Stimulated activated CD4-positive, alpha-beta T cell treated with anti-CD3 and anti-CD28 coated beads, Interleukin-12 subunit alpha, Interleukin-12 subunit beta, amount 100 ng/mL, for 48 hours (primary cell): Measurements from ENCODE around the gene CXCL9.
"Not testable (repeated sequence)": the region's sequence is repeated elsewhere in the genome, so short reads cannot be mapped to it uniquely, and the experiment has no call there.

ENCODE experiments used
- DNase-seq, 3 donors: peaks; one replicate each; pipeline ENCODE4 v3.0.0-alpha.2; 2020; ENCODE audit warnings: low read depth in 2 of 3, low spot score in 1 of 3

Gene CXCL9

DNA sequence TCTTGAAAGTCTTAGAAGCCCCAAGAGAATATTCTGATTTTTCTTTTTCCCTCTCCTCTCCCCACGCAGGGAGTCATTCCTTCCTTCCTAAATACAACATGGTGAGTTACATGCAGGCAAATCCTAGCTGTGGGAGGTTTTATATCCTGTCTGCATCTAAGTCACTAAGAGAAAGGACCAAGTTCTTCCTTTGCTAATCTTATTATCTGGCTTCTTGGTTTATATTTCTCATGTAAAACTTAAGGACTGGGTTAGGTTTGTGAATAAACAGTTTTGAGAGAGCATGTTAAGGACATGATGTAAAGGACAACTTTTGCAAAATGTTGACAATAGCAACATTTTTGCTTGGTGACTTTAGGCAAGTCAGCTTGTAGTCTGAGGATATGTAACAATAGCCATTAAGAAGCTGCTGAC lies 5.1 kb upstream of the CXCL9 start:
- no peak for DNase-seq

DNA sequence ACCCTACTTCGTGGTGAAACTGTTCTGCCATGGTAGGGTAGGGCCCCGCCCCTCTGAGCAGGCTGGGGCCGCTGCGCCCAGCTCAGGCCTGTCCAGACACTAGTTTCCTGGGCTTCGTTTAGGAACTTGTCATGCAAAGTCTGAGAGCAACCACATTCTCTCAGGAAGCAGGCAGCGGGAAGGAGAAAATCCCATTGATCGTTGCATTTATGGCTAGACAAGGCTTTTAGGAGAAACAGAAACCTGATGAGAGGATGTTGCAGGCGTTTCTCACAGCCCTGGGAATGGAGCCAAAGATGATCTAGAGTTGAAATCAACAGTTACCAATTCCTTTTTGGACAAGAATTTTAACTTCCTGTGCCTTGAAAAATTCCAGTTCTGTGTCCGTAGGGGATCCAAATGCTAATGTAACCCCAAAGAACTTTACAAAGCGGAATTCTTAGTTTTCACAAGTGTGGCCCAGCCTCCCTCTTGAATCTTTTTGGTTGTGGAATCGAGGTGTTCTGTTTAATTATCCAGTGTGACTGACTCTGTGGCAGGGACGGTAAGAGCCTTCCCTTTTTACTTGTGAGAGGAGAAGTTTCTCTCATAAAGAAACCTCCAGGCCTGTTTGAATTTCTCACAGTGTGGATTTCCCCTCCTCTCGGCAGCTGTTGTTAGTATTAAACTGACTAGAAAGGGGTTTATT lies 4.5 kb upstream of the CXCL9 start:
- no peak for DNase-seq

GRCh38 chr4:76011018-76011670 lies 3.8 kb upstream of the CXCL9 start:
- no peak for DNase-seq

DNA sequence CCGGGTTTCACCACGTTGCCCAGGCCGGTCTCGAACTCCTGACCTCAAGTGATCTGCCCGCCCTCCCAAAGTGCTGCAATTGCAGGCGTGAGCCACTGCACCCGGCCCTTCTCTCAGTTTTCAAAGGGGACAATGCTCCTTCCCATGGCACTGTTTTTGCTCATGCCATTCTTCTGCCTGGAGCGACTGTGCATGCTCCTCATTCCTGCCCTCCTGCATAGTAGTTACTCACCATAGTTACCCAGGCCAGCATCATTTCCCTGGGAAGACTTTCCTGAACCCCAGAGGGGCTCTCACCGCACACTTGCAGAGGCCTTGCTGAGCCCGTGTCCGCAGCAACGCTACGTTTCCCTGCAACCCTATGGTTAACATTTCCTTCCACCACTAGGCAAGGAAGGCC lies 3.3 kb upstream of the CXCL9 start:
- DNase-seq = no peak

GRCh38 chr4:76009311-76009710 lies 2.0 kb upstream of the CXCL9 start:
- DNase-seq = no peak

GRCh38 chr4:76003620-76004019 lies 3.7 kb downstream of the CXCL9 start:
- DNase-seq = no peak

DNA sequence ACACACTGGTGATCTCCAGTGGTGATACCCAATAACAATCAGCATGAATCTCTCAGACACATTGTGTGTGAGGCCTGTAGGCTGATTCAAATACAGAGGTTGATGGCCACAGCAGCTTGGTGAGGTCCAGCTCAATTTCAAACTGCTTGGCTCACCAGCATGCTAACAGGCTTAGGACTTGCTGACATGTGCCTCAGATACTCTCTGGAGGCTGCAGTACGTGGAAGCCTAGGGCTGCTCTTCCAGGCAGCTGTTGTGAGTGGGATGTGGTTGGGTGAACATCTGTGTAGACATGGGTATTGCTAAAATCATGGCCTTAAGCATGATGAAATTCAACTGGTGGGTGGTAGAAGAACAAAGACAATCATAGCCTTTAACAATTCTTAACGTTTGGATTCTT lies 4.3 kb downstream of the CXCL9 start:
- DNase-seq = no peak

DNA sequence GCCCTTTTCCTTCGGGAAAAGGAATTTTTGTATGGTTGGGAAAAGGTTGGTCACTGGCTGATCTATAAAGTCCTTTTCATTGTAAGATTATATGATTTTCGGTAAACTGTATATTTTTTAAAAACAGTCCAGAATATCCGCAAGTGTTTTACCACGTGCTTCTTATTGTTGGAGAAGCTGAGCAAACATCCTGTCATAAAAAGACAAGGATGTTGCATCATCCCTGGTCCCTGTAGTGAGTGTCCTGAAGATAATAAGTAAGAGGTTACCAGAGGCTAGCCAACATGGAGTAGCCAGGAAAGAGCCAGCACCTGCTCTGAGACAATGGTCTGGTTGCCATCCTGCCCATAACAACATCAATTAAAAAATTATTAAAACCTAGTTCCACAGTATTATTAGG lies 5.1 kb downstream of the CXCL9 start:
- DNase-seq = no peak

DNA sequence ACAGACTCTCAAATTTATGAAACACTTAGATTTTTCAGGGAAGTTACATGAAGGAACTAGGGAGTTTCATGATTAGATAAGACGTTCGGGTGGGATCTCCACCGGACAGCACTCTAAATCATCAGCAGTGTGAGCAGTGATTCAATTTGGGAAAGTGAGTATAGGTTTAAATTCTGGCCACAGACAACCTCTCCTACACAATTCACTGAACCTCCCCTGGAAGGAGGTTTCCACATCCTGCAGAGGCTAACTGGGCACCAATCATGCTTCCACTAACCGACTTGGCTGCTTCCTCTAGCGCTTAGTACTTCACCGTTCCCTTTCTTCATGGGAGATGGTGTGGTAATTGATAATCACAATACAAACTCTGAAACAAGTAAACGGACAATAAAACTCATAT lies 5.6 kb downstream of the CXCL9 start:
- no peak for DNase-seq

GRCh38 chr4:76000279-76000678 lies 7.0 kb downstream of the CXCL9 start:
- DNase-seq = no peak

DNA sequence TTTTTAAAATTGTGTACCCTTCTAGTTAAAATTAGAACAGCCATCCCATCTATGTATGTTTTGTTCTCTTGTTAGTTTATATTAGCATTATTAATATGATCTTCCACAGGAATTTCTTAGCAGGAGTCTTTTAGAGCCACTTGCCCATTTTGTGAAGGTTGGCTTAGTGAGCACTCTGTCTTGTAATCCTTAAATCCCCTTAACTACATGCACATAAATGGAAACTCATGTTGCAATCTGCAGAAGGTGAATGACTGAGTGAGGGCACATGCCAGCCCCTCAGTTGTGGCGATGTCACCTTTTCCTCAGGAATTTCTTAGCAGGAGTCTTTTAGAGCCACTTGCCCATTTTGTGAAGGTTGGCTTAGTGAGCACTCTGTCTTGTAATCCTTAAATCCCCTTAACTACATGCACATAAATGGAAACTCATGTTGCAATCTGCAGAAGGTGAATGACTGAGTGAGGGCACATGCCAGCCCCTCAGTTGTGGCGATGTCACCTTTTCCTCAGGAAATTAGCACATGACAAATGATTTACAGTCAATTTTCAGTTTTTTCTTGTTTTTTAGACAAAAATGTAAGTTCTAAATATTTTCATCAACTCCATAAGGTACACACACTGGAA lies 8.7 kb downstream of the CXCL9 start:
- DNase-seq = not testable (repeated sequence)

- DNase-seq = no peak
Observed at GRCh38 chr4:75997946-75998345, 9.4 kb downstream of the CXCL9 start.

DNA sequence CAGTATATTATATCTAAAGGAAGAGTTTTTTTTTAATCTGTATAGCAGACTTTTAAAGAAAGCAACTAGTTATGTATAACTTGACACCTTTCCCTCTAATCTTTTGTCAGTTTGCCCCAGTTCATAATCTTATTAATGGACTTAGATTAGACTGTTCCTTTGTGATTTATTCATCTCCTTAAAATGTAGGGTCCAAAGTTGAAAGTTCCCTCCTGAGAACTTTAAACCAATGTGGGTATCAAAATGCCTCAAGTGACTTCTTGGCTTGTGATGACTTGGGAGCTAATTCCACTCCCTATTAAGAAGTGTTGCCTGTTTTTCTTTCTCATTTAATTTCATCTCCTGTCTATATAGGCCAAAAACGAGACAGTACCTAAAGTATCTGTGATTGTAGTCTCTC lies 10.2 kb downstream of the CXCL9 start:
- DNase-seq = no peak

DNA sequence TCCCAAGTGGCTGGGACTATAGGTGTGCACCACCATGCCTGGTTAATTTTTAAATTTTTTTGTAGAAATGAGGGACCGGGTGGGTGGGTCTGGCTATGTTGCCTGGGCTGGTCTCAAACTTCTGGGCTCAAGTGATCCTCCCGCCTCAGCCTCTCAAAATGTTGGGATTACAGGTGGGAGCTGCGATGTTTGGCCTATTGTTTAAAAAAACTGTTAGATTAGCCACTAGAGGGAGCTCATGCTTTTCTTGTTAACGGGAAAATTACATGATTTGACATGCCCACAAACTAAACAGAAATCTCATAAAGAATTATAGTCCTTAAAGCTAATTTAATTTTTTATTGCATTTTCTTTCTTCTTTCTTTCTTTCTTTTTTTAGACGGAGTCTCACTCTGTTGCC lies 11.6 kb downstream of the CXCL9 start:
- no peak for DNase-seq

- DNase-seq = no peak
Observed at GRCh38 chr4:75992462-75992861, 14.8 kb downstream of the CXCL9 start.

DNA sequence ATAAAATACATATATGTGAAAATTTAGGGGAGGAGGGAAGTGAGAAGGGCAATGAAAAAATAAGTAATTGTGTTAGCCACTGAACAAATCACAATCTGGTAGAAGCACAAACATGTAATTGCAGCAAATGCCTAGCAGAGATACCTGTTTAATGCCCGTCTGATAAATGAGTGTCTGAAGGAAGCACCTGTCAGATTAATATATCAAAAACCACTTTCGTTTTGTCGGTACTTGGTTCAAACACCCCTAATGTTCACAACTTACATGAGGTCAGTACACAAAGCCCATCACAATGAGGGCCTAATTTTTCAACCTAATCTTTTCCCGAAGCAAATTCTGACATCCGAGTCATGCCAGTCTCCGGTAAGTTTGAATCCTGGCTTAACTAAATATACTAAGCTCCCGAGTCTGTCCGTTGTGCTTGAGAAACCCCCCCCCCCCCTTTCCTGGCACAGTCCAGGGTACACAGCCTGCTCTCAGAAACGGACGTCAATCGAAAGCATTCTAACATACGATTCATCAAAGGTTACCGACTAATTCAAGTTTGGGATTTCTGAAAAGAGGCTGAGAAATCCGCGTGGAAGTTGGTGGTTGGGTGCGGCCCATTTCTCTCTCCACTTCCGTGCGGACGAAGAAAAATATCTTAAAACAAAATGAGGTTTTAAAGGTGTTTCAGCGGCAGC lies 17.3 kb downstream of the CXCL9 start:
- DNase-seq = no peak

- DNase-seq = no peak
Observed at GRCh38 chr4:75985116-75985515, 22.2 kb downstream of the CXCL9 start.

DNA sequence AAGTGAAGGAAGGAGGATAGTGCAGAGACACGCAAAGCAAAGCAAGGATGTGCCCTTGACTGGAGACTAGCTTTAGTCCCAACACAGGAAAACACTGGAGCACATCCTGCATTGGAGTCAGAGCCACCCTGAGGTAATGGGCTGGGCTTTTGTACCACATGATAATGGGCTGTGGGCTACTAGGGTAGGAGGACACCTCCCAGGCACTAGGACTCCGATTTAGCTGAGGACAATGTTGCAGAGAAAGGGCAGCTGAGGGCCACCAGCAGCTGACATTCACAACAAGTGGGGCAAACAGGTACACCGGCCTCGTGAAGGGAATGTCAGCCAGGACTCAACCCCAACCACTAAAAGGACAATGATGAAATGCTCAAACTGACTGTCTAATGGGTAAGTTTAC lies 26.7 kb downstream of the CXCL9 start:
- DNase-seq = no peak

DNA sequence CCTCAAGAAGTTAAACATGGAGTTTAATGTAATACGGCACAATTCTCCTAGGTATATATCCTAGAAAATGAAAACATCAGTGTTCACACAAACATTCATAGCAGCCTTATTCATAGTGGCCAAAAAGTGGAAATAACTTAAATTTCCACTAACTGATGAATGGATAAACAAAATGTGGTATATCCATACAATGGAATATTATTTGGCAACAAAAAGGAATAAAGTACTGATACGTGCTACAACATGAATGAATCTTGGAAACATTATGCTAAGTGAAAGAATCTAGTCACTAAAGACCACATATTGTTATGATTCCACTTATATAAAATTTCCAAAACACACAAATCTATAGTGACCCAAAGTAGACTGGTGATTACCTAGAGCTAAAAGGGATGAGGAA lies 31.1 kb downstream of the CXCL9 start:
- DNase-seq = no peak

DNA sequence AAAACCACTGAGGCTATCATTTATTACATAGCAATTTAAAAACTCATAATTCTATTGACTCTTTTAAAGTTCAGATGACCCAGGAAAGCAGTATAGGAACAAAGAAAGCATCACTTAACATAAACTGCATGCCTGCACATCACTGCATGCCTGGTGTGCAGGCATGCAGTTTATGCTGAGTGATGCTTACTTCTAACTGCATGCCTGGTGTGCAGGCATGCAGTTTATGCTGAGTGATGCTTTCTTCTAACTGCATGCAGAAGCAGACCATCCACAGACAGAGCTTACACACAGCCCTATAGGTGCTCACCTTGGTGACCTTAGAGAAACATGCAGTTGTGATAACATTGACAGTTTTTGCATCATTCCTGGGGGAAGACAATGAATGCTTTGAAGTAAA lies 33.5 kb downstream of the CXCL9 start:
- DNase-seq = no peak

DNA sequence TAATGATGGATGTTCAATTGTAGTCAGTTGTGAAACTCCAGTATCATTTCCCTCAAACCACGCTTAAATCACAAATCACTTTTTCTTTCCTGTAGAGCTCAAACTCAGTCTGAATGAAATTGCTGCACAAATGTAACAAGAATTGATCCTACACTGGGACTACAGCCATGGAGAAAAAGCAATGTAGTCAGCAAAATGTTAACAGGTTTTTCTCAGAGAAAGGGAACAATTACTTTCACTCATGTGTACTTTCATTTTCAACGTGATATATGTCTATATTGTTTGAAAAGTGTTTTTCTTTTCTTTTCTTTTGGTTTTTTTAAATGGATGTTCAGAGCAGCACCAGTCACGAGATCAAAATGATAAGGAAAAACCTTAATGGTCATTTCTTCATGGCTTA lies 39.2 kb downstream of the CXCL9 start:
- DNase-seq = no peak

GRCh38 chr4:75963558-75963957 lies 43.8 kb downstream of the CXCL9 start:
- DNase-seq = no peak
